ENCODE results near the gene PI4K2B. TPM values are rescaled to one million over a fixed set of nuclear protein-coding genes. Genes with fewer than 3 reads are reported as not detected.
A peak's percentile ranks its signal among the peaks of the same experiment; 100 is the strongest.

Gene PI4K2B
- total RNA-seq, 4 donors from 2014 or later, result 34.3 to 53.7 (median 49.1) TPM

GRCh38 chr4:25312496-25313200 is 78.8 kb downstream of the PI4K2B start, which contains the start of gene ZCCHC4:
TSS of gene ZCCHC4 (plus strand) at chr4:25312774. CDS start at chr4:25312810, 36 bp downstream.
- intact Hi-C loops (cut with DNase I), result loop anchor here (5.0 to 10.0 kb wide), 2 partner anchors 62 to 80 kb away; partner anchors contain the start of genes ANAPC4 and PI4K2B
- WGBS, 2 donors, result 2 to 4% methylated on average over 18 to 38 of the region's 40 CpGs

DNA sequence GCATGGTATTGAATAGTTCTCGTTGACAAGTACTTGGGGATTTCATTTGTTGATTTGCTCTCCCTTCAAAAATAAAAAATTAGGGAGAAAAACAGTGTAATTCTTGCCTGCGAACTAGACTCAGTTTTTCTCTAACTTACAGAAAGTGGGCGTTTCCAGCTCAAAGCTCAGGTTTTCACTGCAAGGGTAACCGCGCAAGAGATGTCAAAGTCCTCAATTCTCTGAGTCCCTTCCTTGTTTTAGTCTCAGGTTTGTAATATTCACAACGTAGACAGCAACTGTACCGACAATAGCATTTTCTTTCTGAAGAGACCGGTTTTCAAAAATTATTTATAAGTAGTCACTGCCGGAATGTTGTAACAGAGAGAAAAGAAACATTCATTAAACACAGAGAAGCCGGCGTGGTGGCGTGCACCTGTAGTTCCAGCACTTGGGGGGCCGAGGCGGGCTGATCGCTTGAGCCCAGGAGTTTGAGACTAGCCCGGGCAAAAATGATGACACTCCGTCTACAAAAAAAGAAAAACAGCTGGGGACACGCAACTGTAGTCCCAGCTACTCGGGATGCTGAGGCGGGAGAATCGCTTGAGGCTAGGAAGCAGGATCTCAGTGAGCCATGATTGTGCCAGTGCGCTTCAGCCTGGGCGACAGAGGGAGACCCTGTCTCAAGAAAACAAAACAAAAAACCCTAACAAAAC is 79.5 kb downstream of the PI4K2B start:
- Histone ChIP-seq H3K4me1 (peaks cover 5 to 7% of the 10 kb centered on the region in 2 donors), H3K27ac (peak overlapping the region in 2 of 3 donors; percentile 47 to 50), H3K36me3 (no peaks in the 10 kb centered on the region), H3K9me3 (no peaks in the 10 kb centered on the region), H3K4me3 (replicated peaks in 1 of 3) (peak overlapping the region; percentile 12 to 60 (median 48)), H3K27me3 (no peaks in the 10 kb centered on the region)
- intact Hi-C loops (cut with DNase I), result loop anchor here (5.0 to 10.0 kb wide), 2 partner anchors 61 to 81 kb away; partner anchors contain the start of genes ANAPC4 and PI4K2B
- 22 to 24% methylated on average over 23 of the region's 23 CpGs for WGBS, 2 donors
- DNase-seq, result no peak
- TF ChIP-seq POLR2A (IDR thresholded peaks at IDR 0.05) (no peak), CTCF (IDR thresholded peaks at IDR 0.05) (no peak)

More at GRCh38 chr4:25312496-25313200, 78.8 kb downstream of the PI4K2B start, which contains the start of gene ZCCHC4:
- H3K36me3 ChIP-seq, result no peaks in the 10 kb centered on the region
- H3K4me3 ChIP-seq (replicated peaks in 1 of 3), result peak within 1 kb of the TSS; percentile 12 to 60 (median 48)
- H3K27me3 ChIP-seq, result no peaks in the 10 kb centered on the region
- H3K4me1 ChIP-seq, result peaks cover 5 to 7% of the 10 kb centered on the region in 2 donors
- DNase-seq, result peak; percentile 91 to 94
- H3K9me3 ChIP-seq, result no peaks in the 10 kb centered on the region
- peak within 1 kb of the TSS in 2 of 3 donors; percentile 47 to 50 for H3K27ac ChIP-seq
- peak in 1 of 2 donors; percentile 46 for TF ChIP-seq POLR2A (IDR thresholded peaks at IDR 0.05)
- TF ChIP-seq CTCF (IDR thresholded peaks at IDR 0.05), result peak; percentile 80 to 100 (median 96)

DNA sequence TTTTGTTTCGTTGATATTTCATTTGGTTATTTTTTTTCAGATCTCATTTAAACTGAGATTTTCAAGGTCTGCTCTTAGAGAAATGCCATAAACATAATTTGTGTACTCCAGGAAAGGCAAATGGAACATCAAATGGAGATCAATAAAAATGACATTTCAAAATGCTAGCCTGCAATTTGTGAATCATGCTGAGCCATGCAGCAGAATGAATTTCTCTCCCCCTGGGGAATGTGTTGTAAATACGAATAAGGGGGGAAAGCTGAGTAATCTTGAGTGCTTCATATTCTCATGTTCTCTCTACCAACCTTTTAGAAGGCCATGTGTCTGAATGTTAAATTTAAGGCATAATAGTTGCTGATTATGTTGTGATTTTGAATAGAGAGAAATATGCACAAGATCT is 86.5 kb downstream of the PI4K2B start:
- Histone ChIP-seq H3K36me3 (peaks cover 0 to 9% of the 10 kb centered on the region in 2 donors), H3K4me3 (replicated peaks in 1 of 3) (no peak overlapping the region), H3K27ac (no peak overlapping the region), H3K4me1 (no peaks in the 10 kb centered on the region), H3K9me3 (no peaks in the 10 kb centered on the region), H3K27me3 (no peaks in the 10 kb centered on the region)
- TF ChIP-seq POLR2A (IDR thresholded peaks at IDR 0.05) (no peak), CTCF (IDR thresholded peaks at IDR 0.05) (no peak)
- no peak for DNase-seq
- intact Hi-C loops (cut with DNase I), result no loop called here
- WGBS, 2 donors, result 78 to 85% methylated on average over 2 of the region's 2 CpGs

GRCh38 chr4:25320773-25321172 is 86.9 kb downstream of the PI4K2B start:
- no peaks in the 10 kb centered on the region for H3K27me3 ChIP-seq
- no peak for DNase-seq
- intact Hi-C loops (cut with DNase I), result no loop called here
- TF ChIP-seq CTCF (IDR thresholded peaks at IDR 0.05) (no peak), POLR2A (IDR thresholded peaks at IDR 0.05) (no peak)
- H3K36me3 ChIP-seq, result peaks cover 0 to 9% of the 10 kb centered on the region in 2 donors
- no peak overlapping the region for H3K4me3 ChIP-seq (replicated peaks in 1 of 3)
- WGBS, 2 donors, result 75% methylated on average over 1 of the region's 1 CpG
- H3K27ac ChIP-seq, result no peak overlapping the region
- no peaks in the 10 kb centered on the region for H3K9me3 ChIP-seq
- no peaks in the 10 kb centered on the region for H3K4me1 ChIP-seq
